K562 (cell line): ENCODE results near the gene EGR2. TPM values are rescaled to one million over a fixed set of nuclear protein-coding genes. Genes with fewer than 3 reads are reported as not detected.

Source experiments
- ATAC-seq: fragments of 200-7000 bp; cut with Tn5 transposase; 3 replicates; pipeline ENCODE4 v1.9.1; 2020; ENCODE audit warnings: moderate library complexity
- BruUV-seq: library from RNA; stranded (reverse); fragments of 400-500 nt; replicated peaks from 2 replicates; lab custom pipeline; 2021; lab: Mats Ljungman, UMichigan
- CTCF ChIA-PET: fragments of 300-600 bp; formaldehyde crosslinking; extraction: SDS; loops from one replicate; lab custom pipeline; 2021; ENCODE audit warnings: low intra/inter-chr PET ratio; lab: Yijun Ruan, JAX
- POLR2A ChIA-PET: fragments of 300-600, 350-650 bp; sonication (Branson Sonifier 250); formaldehyde crosslinking; extraction: SDS; loops from one replicate; lab custom pipeline; 2021; ENCODE audit warnings: antibody characterized with exemption, inconsistent platforms; lab: Yijun Ruan, JAX
- DNase-seq, 4 experiments: peaks; one replicate each; pipeline versions ENCODE4 v3.0.0 to v3.0.0-alpha.2; 2011 to 2018; ENCODE audit warnings: low spot score in 3 of 4, mixed read lengths in 3 of 4; ENCODE audit errors: extremely low read depth in 1 of 4
- FAIRE-seq: peaks from 2 replicates; lab custom pipeline; 2011; peaks lifted over from hg19 to GRCh38; lab: Jason Lieb, UNC
- H2AFZ ChIP-seq: 2 replicates; pipeline ENCODE4 v1.6.0; 2011; ENCODE audit warnings: low read depth, low read length, control low read depth, inconsistent platforms
- H3K27ac ChIP-seq: fragments of 200-600 bp; 3 replicates; pipeline ENCODE4 v1.8.0; 2011; ENCODE audit warnings: low read depth, mild to moderate bottlenecking, control low read depth, inconsistent platforms, low read length, moderate library complexity, mixed read lengths; ENCODE audit errors: extremely low read depth
- H3K27me3 ChIP-seq, 2 experiments: fragments of 300-600 bp in 1 of 2; 2 replicates in 1 of 2; 3 replicates in 1 of 2; pipeline versions ENCODE4 v1.6.0 to v1.8.0; 2011; ENCODE audit warnings: inconsistent platforms in 2 of 2, low read length in 2 of 2, mild to moderate bottlenecking in 1 of 2, mixed read lengths in 1 of 2, moderate library complexity in 1 of 2; ENCODE audit not compliant: control insufficient read depth in 2 of 2, insufficient read depth in 2 of 2
- H3K36me3 ChIP-seq: fragments of 300-600 bp; 3 replicates; pipeline ENCODE4 v1.8.0; 2011; ENCODE audit warnings: mild to moderate bottlenecking, low read length, inconsistent platforms; ENCODE audit not compliant: control insufficient read depth, insufficient read depth
- H3K4me1 ChIP-seq, 2 experiments: fragments of 200-600 bp in 1 of 2; replicated peaks in 1 of 2; 2 replicates in 1 of 2; 3 replicates in 1 of 2; pipeline versions ENCODE4 v1.5.1 to v1.8.0; 2011; ENCODE audit warnings: inconsistent platforms in 2 of 2, low read length in 2 of 2, mild to moderate bottlenecking in 1 of 2, mixed read lengths in 1 of 2, moderate library complexity in 1 of 2; ENCODE audit not compliant: control insufficient read depth in 2 of 2, insufficient read depth in 2 of 2
- H3K4me2 ChIP-seq: 2 replicates; pipeline ENCODE4 v1.6.1; 2011; ENCODE audit warnings: low read length, control low read depth, inconsistent platforms, mixed read lengths; ENCODE audit not compliant: insufficient read depth
- H3K4me3 ChIP-seq: fragments of 200-600 bp; sonication (generic), shearing (Covaris generic); 2 replicates; pipeline ENCODE4 v1.5.1; 2016; ENCODE audit warnings: control low read depth, inconsistent platforms
- H3K79me2 ChIP-seq: fragments of 200-600 bp; 3 replicates; pipeline ENCODE4 v1.8.0; 2011; ENCODE audit warnings: low read length, inconsistent platforms; ENCODE audit not compliant: control insufficient read depth, insufficient read depth
- H3K9ac ChIP-seq, 2 experiments: 2 replicates each; pipeline versions ENCODE4 v1.6.0 to v1.6.1; 2011; ENCODE audit warnings: low read depth in 2 of 2, low read length in 2 of 2, control low read depth in 1 of 2, inconsistent platforms in 1 of 2, mild to moderate bottlenecking in 1 of 2, mixed read lengths in 1 of 2; ENCODE audit not compliant: insufficient read depth in 1 of 2
- H3K9me1 ChIP-seq: one replicate; pipeline ENCODE4 v1.6.0; 2011; ENCODE audit warnings: inconsistent platforms, mild to moderate bottlenecking, low read length, moderate library complexity; ENCODE audit not compliant: control insufficient read depth, insufficient read depth
- H3K9me3 ChIP-seq: replicated peaks from 2 replicates; pipeline ENCODE4 v1.5.1; 2011; ENCODE audit warnings: low read depth, low read length, inconsistent platforms; ENCODE audit not compliant: control insufficient read depth, insufficient read depth
- H4K20me1 ChIP-seq: replicated peaks from 2 replicates; pipeline ENCODE4 v1.6.1; 2011; ENCODE audit warnings: low read length, inconsistent platforms, mixed read lengths; ENCODE audit not compliant: control insufficient read depth, insufficient read depth
- ARID1B ChIP-seq: fragments of 450-650 bp; IDR thresholded peaks from 2 replicates; pipeline ENCODE4 v1.6.1; 2016; ENCODE audit warnings: antibody characterized with exemption, mild to moderate bottlenecking, inconsistent platforms
- BACH1 ChIP-seq: fragments of 200-800 bp; sonication (Bioruptor generic); IDR thresholded peaks from 2 replicates; pipeline ENCODE4 v1.6.1; 2016; ENCODE audit warnings: missing genetic modification characterization, missing compliant biosample characterization
- C11orf30 ChIP-seq: fragments of 450-650 bp; IDR thresholded peaks from 2 replicates; pipeline ENCODE4 v1.6.1; 2016; ENCODE audit warnings: low read depth, mild to moderate bottlenecking
- CBX1 ChIP-seq: sonication (generic); IDR thresholded peaks from 2 replicates; pipeline ENCODE4 v1.6.1; 2016; ENCODE audit warnings: antibody characterized with exemption, low read depth, mild to moderate bottlenecking
- DACH1 ChIP-seq: fragments of 450-650 bp; IDR thresholded peaks from 2 replicates; pipeline ENCODE4 v1.6.1; 2018; ENCODE audit not compliant: partially characterized antibody
- EP300 ChIP-seq: IDR thresholded peaks from 2 replicates; pipeline ENCODE4 v1.6.1; 2012; ENCODE audit warnings: low read length, improper control_type of control experiment
- ESRRB ChIP-seq: fragments of 250-450 bp; sonication (Bioruptor Pico); IDR thresholded peaks from 2 replicates; pipeline ENCODE4 v1.5.0; 2020; ENCODE audit warnings: mild to moderate bottlenecking, moderate library complexity, borderline replicate concordance
- JUND ChIP-seq, 2 experiments: IDR thresholded peaks; 2 replicates in 1 of 2; 3 replicates in 1 of 2; pipeline ENCODE4 v1.6.1; 2011; ENCODE audit warnings: borderline replicate concordance in 2 of 2, low read depth in 2 of 2, low read length in 2 of 2, improper control_type of control experiment in 1 of 2, missing biosample characterization in 1 of 2, missing genetic modification characterization in 1 of 2, missing genetic modification reagents in 1 of 2
- KDM1A ChIP-seq, 2 experiments: fragments of 450-650 bp; IDR thresholded peaks; 2 replicates each; pipeline ENCODE4 v1.6.1; 2016; ENCODE audit warnings: mild to moderate bottlenecking in 2 of 2
- MAFF ChIP-seq: IDR thresholded peaks from 2 replicates; pipeline ENCODE4 v1.6.1; 2012; ENCODE audit warnings: low read length, improper control_type of control experiment
- MAFG ChIP-seq: fragments of 450-650 bp; conservative IDR thresholded peaks from 2 replicates; pipeline ENCODE4 v1.6.1; 2016; ENCODE audit warnings: missing genetic modification characterization, missing compliant biosample characterization
- NFE2 ChIP-seq: IDR thresholded peaks from 2 replicates; pipeline ENCODE4 v1.6.1; 2014; ENCODE audit warnings: antibody characterized with exemption, low read depth
- NFIC ChIP-seq: fragments of 450-650 bp; IDR thresholded peaks from 2 replicates; pipeline ENCODE4 v1.6.1; 2017; ENCODE audit warnings: mild to moderate bottlenecking, inconsistent platforms
- PHTF2 ChIP-seq: fragments of 250-450 bp; sonication (Bioruptor Pico); IDR thresholded peaks from 2 replicates; pipeline ENCODE4 v1.5.0; 2021; ENCODE audit warnings: mild to moderate bottlenecking
- POLR2H ChIP-seq: IDR thresholded peaks from 2 replicates; pipeline ENCODE4 v1.6.1; 2016; ENCODE audit warnings: missing genetic modification characterization, low read depth, mild to moderate bottlenecking, control low read depth, missing compliant biosample characterization, moderate library complexity
- RCOR1 ChIP-seq, 2 experiments: IDR thresholded peaks; 2 replicates each; pipeline ENCODE4 v1.6.1; 2012; ENCODE audit warnings: low read depth in 2 of 2, low read length in 2 of 2, borderline replicate concordance in 1 of 2, improper control_type of control experiment in 1 of 2
- SRSF1 ChIP-seq: fragments of 200-400 bp; formaldehyde crosslinking; IDR thresholded peaks from 2 replicates; pipeline ENCODE4 v1.6.1; 2017; ENCODE audit warnings: mild to moderate bottlenecking, low read depth, low read length, moderate library complexity
- SRSF9 ChIP-seq: fragments of 200-400 bp; formaldehyde crosslinking; IDR thresholded peaks from 2 replicates; pipeline ENCODE4 v1.6.1; 2017; ENCODE audit warnings: low read depth, low read length, borderline replicate concordance
- ZNF316 ChIP-seq: fragments of 450-650 bp; IDR thresholded peaks from 2 replicates; pipeline ENCODE4 v1.6.1; 2016
- ZNF780A ChIP-seq: fragments of 250-450 bp; sonication (Bioruptor Pico); IDR thresholded peaks from 2 replicates; pipeline ENCODE4 v1.5.0; 2021; ENCODE audit warnings: mild to moderate bottlenecking
- whole genome bisulfite sequencing: fragments of 100-300 bp; shearing (Covaris generic); methylation state at CpG from one replicate; pipeline ENCODE4 v1.1.6; 2016; ENCODE audit warnings: low coverage, mixed read lengths; ENCODE audit not compliant: insufficient coverage; ENCODE audit errors: missing lambda C conversion rate; 5-methylcytosine and 5-hydroxymethylcytosine counted together
- in situ Hi-C: fragments of 300-500 bp; cut with MboI; formaldehyde crosslinking; loops from 4 replicates; pipeline ENCODE4 v1.15.0; 2018; ENCODE audit warnings: inconsistent platforms, mixed read lengths
- intact Hi-C: fragments of 100-400 bp; cut with micrococcal nuclease; formaldehyde crosslinking; loops from 2 replicates; pipeline ENCODE4 v1.14.2; 2022
- polyA plus RNA-seq, 8 experiments: library from polyadenylated mRNA; depleted of rRNA in 4 of 8; stranded (reverse) in 5 of 8; unstranded in 3 of 8; fragments of >200 nt; fragmentation: Nextera tagmentation in 2 of 8; fragmentation: Illumina TruSeq in 1 of 8; extraction: Ambion mirVana in 2 of 8; extraction: Trizol in 1 of 8; gene quantifications; 2 replicates each; pipeline versions ENCODE4 v1.2.1 to v1.2.3, GENCODE V29; 2011 to 2014; ENCODE audit warnings: inconsistent platforms in 1 of 8, missing spikeins in 1 of 8
- total RNA-seq, 7 experiments: library from RNA; depleted of rRNA in 6 of 7; stranded (reverse); fragments of >200 nt in 6 of 7; fragmentation: Illumina TruSeq in 2 of 7; extraction: Trizol in 2 of 7; gene quantifications; 2 replicates each; pipeline versions ENCODE4 v1.2.1 to v1.2.3, GENCODE V29; 2011 to 2021; ENCODE audit warnings: low replicate concordance in 1 of 7
- TF ChIP-seq, protein P1 (sequence below), 2 experiments: fragments of 450-650 bp in 1 of 2; sonication (generic) in 1 of 2; formaldehyde crosslinking in 1 of 2; IDR thresholded peaks in 1 of 2; conservative IDR thresholded peaks in 1 of 2; 2 replicates each; pipeline versions ENCODE4 v1.6.1 to v1.8.1; 2016 to 2023; ENCODE audit warnings: mild to moderate bottlenecking in 2 of 2, moderate library complexity in 2 of 2, inconsistent platforms in 1 of 2, missing genetic modification reagents in 1 of 2
- TF ChIP-seq, protein P2 (sequence below): fragments of 250-450 bp; sonication (Bioruptor Pico); IDR thresholded peaks from 2 replicates; pipeline ENCODE4 v1.9.0; 2021; ENCODE audit warnings: mild to moderate bottlenecking

The EGR2 gene
- total and polyA plus RNA-seq, 9 of the 15 experiments (the other 6 are each of a cell fraction or from before 2014, with no cell fraction given), result 0.08 to 0.18 (median 0.12) TPM; not detected in 4

DNA sequence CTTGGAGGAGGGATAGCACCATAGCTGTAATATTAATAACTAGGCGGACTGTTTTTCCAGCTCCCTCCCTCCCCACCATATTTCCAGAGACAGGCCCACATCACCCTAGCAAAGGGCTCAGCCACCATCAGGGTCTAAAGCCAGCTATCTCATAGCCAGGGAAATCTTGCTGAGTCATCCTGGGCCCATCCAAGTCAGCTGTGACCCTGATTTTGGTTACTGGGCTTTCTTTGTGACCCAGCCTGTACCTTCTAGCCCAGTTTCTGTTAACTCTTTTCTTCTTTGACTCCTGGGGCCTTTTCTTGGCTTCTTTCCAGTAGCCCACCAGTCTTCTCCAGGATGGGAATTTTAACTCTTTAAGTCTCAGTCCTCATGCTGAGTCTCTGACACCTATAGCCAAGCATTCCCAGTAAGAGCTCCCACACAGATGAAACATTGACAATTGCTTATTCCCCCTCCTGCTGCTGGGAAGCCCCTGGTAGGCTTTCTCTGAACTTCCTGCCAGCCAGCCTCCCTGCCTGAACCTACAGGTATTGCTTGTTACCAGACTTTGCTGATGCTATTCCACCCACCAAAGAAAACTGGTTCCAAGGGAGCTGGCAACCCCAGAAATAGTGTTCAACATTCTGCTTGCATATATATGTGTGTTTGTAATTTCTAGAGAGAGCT lies 46.5 kb downstream of the EGR2 start:
- H3K27me3 ChIP-seq, result peaks cover 0 to 6% of the 10 kb centered on the region in 2 experiments; a peak in 2 of 5 replicates
- TF ChIP-seq, protein P1, sequence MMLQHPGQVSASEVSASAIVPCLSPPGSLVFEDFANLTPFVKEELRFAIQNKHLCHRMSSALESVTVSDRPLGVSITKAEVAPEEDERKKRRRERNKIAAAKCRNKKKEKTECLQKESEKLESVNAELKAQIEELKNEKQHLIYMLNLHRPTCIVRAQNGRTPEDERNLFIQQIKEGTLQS (IDR thresholded peaks at IDR 0.05), result 0 out of 2 replicates have a peak, but pooled peaks have one; percentile 16
- TF ChIP-seq, protein P1 (CRISPR knock-in tag; conservative IDR thresholded peaks at IDR 0.05), result no peak
- TF ChIP-seq DACH1 (peak; percentile 31), EP300 (0 out of 2 replicates have a peak, but pooled peaks have one; percentile 15), MAFF (peak; percentile 95), NFIC (peak; percentile 32; the same call in 1 of the 2 replicates), ARID1B (peak; percentile 43), MAFG (peak; percentile 97), ZNF316 (peak; percentile 93), ESRRB (no peak), JUND (IDR thresholded peaks at IDR 0.05; ENCODE audit: borderline replicate concordance, low read depth, low read length) (peak; percentile 39; the same call in 1 of the 2 replicates), JUND (tag; IDR thresholded peaks at IDR 0.05; ENCODE audit: borderline replicate concordance, low read depth, low read length) (no peak), BACH1 (tag) (peak; percentile 87), PHTF2 (CRISPR knock-in tag) (no peak), ZNF780A (no peak), SRSF9 (no peak), NFE2 (peak; percentile 97), CBX1 (no peak), SRSF1 (no peak), KDM1A (IDR thresholded peaks at IDR 0.05) (0 out of 4 replicates have a peak, but pooled peaks of 1 of the 2 experiments have one; percentile 11), POLR2H (tag) (no peak), C11orf30 (peak; percentile 93), RCOR1 (IDR thresholded peaks at IDR 0.05; ENCODE audit: borderline replicate concordance in 1 of 2, low read depth in 2 of 2, low read length in 2 of 2) (peak in 1 of 2 experiments; percentile 57; a peak in 1 of 4 replicates)
- TF ChIP-seq, protein P2, sequence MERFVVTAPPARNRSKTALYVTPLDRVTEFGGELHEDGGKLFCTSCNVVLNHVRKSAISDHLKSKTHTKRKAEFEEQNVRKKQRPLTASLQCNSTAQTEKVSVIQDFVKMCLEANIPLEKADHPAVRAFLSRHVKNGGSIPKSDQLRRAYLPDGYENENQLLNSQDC, result no peak

More for the DNA sequence above, 46.5 kb downstream of the EGR2 start:
- H3K9me3 ChIP-seq, result no peaks in the 10 kb centered on the region
- H3K36me3 ChIP-seq, result no peaks in the 10 kb centered on the region
- ATAC-seq, result peak; percentile 82
- intact Hi-C loops (no loop called here), in situ Hi-C loops (no loop called here)
- no peak overlapping the region for H2AFZ ChIP-seq
- no peak overlapping the region for H3K4me3 ChIP-seq
- peak; percentile 83 for FAIRE-seq
- no peak overlapping the region for H3K9ac ChIP-seq
- ChIA-PET CTCF (no interaction called here), POLR2A (interaction anchor here (0.6 to 2.6 kb wide), 4 partner anchors 9 to 1705 kb away, joined by 3 to 12 read pairs (median 4); no protein-coding TSS in a partner anchor)
- no peaks in the 10 kb centered on the region; a peak in 1 of 5 replicates for H3K4me1 ChIP-seq
- no TSS peak for BruUV-seq
- H3K9me1 ChIP-seq, result no peaks in the 10 kb centered on the region
- 31% methylated on average over 1 of the region's 1 CpG for WGBS
- H3K4me2 ChIP-seq, result no peak overlapping the region
- no peaks in the 10 kb centered on the region for H3K79me2 ChIP-seq
- H3K27ac ChIP-seq, result no peak overlapping the region
- DNase-seq, result peak; percentile 25 to 59 (median 38)
- no peaks in the 10 kb centered on the region for H4K20me1 ChIP-seq
